DMS153 treated with DMSO at 0.1 percent for 48 hours (cell line): ENCODE data around the gene EXOC6.
"Not testable (repeated sequence)": the region's sequence is repeated elsewhere in the genome, so short reads cannot be mapped to it uniquely, and the experiment has no call there.

ENCODE experiments used
- DNase-seq: peaks from one replicate; lab custom pipeline; 2025; ENCODE audit not compliant: unreplicated experiment; lab: John Stamatoyannopoulos, UW

Gene EXOC6

DNA sequence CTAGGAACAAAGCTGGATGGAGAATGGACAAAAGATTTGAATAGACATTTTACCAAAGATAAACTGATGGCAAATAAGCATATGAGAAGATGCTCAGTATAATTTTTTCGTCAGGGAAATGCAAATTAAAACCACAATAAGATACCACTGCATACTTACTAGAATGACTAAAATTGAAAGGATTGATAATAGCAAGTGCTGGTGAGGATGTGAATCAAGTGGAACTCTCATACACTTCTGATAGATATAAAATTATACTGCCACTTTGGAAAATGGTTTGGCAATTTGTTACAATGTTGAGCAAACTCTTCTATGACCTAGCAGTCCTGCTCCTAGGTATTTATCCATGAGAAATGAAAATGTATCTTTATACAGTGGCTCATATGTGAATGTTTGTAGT lies 83.3 kb downstream of the EXOC6 start:
- no peak for DNase-seq

DNA sequence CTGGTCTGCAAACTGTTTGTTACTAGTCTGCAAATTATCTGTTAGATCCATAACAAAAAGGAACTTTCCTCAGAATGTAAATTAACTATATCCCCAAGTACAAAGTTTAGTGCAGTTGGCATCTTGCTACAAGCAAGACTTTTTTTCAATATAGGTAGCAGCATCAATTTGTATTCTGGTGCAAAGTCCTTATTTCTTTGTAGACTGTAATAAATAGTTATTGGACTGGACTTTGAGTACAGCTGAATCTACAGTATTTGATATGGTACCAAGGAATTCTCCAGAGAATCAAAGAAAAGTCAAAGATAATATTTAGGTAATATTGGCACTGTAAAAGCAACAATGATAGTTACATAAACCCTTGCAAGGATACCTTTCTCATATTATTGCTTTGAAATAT lies 89.6 kb downstream of the EXOC6 start:
- DNase-seq, result no peak

DNA sequence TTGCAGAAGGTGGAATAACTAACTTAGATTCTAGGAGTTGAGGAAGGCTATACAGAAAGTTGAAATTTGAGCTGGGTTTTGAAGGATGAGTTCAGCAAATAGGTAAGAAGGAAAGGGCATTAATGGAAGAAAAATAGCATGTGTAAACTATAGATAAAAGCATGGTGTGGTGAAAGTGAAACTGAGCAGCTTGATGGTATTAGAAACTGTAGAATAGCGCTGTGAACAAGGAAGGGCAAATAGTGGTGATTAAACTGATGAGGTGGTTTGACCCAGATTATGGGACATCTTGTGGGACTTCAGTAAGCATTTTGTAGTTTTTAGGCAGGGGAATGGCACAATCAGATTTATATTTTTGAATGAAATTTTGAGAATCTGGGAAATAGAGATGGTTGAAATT lies 90.5 kb downstream of the EXOC6 start:
- no peak for DNase-seq

- DNase-seq, result no peak
Observed at GRCh38 chr10:92942226-92942625, 93.9 kb downstream of the EXOC6 start.

GRCh38 chr10:92946491-92946890 lies 98.2 kb downstream of the EXOC6 start:
- DNase-seq, result no peak

- not testable (repeated sequence) for DNase-seq
Observed at GRCh38 chr10:92952573-92952972, 104.3 kb downstream of the EXOC6 start.

- DNase-seq, result no peak
Observed at GRCh38 chr10:92957223-92958010, 109.1 kb downstream of the EXOC6 start.

GRCh38 chr10:92961638-92962037 lies 113.3 kb downstream of the EXOC6 start:
- no peak for DNase-seq

DNA sequence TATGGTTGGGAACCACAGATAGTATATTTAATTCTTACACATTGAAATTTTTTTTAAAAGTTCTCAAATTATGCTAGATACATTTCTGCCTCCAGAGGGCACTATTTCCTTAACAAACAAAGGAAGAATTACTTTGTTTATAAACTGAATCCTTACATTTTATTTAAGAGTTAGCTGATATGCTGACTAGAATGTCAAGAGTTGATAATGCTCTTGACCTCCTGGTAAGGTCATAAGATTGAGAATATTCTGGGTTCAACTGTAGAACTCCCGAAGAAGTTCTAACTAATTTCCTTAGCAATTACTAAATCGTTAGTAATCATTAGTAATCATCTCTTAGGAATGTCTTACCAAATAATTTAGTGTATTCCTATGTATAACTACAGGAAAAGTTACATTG lies 117.0 kb downstream of the EXOC6 start:
- DNase-seq, result no peak

DNA sequence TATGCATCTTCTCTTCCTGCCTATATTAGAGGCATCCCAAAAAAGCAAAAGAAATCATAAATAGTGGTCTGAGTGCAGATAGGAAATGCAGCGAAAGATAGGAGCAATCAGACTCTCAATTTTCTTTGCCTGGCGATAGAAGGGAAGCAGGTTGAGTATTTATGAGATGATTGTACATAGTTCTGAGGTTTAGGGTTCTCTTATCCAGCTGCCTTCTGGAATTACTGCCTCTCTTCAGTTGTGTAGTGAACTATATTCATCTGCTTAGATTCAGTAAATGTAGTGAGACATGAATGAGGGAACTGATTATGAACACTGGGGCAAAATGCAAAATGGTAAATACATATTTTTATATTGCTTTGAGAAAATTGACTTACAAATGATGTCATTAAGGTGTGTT lies 119.3 kb downstream of the EXOC6 start:
- no peak for DNase-seq

DNA sequence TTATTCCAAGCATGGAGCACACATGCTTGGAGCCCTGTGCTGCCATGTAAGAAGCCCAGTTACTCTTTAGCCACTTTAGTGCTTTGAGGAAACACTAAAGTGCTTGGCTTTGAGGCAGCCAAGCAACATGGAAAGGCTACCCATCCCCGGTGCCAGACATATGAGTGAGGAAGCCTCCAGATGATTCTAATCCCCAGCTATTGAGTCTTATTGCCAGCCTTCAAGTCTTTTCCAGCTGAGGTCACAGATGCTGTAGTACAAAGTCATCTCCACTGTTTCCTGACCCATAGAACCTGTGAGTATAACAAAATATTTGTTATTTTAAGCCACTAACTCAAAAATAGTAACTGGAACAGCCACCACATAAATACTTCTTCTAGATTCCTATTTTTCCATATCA lies 120.8 kb downstream of the EXOC6 start:
- no peak for DNase-seq

DNA sequence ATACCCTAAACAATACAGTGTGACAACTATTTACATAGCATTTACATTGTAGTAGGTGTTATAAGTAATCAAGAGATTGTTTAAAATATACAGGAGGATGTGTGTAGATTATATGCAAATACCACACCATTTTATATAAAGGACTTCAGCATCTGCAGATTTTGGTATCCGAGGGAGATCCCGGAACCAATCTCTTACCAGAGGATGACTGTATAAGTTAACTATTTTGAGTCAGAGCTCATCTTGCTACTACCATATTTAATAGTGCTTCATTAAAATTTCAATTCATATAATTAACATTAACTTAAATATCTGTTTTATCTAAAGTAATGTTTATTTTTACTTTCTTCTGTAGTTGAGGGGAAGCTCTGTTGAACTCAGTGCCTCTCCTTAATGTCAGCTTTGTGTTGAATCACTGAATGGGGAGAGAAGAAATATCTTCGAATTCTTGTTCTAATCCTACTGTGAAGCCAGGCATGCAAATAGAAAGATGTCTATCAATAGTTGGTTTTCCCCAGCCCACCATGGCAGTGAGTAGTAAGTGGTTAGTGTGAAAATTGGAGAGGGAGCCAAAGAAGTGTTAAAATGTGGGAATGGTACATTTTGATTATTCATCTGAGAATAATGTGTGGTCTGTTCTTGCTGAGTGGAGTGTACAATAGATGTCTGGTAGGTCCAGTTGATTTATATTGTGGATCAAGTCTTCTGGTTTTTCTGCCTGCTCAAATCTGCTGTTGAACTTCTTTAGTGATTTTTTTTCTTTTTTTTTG lies 122.2 kb downstream of the EXOC6 start:
- no peak for DNase-seq

GRCh38 chr10:92972066-92972870 lies 123.9 kb downstream of the EXOC6 start:
- no peak for DNase-seq

GRCh38 chr10:92972886-92973285 lies 124.6 kb downstream of the EXOC6 start:
- DNase-seq, result no peak

DNA sequence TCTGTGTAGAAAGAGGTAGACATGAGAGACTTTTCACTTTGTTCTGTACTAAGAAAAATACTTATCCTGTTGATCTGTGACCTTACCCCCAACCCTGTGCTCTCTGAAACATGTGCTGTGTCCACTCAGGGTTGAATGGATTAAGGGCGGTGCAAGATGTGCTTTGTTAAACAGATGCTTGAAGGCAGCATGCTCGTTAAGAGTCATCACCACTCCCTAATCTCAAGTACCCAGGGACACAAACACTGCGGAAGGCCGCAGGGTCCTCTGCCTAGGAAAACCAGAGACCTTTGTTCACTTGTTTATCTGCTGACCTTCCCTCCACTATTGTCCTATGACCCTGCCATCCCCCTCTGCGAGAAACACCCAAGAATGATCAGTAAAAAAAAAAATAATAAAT lies 128.0 kb downstream of the EXOC6 start:
- DNase-seq, result not testable (repeated sequence)

GRCh38 chr10:92989250-92989649 lies 140.9 kb downstream of the EXOC6 start:
- DNase-seq, result no peak

DNA sequence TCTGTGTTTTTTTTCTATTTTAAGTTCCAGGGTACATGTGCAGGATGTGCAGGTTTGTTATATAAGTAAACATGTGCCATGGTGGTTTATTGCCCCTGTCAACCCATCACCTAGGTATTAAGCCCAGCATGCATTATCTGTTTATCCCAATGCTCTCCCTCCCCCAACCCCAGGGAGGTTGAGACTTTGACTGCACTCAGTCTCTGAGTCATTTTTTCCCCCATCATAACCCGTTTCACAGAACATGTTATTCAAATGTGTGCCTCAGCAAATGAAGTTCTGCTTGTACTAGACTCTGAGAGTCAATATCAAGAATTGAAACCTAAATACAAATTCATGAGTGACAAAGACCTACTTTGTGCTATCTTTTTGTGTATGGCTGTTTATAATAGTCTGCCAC lies 142.3 kb downstream of the EXOC6 start:
- no peak for DNase-seq

GRCh38 chr10:92991513-92991912 lies 143.2 kb downstream of the EXOC6 start:
- no peak for DNase-seq

GRCh38 chr10:92993699-92994272 lies 145.5 kb downstream of the EXOC6 start:
- DNase-seq, result no peak

DNA sequence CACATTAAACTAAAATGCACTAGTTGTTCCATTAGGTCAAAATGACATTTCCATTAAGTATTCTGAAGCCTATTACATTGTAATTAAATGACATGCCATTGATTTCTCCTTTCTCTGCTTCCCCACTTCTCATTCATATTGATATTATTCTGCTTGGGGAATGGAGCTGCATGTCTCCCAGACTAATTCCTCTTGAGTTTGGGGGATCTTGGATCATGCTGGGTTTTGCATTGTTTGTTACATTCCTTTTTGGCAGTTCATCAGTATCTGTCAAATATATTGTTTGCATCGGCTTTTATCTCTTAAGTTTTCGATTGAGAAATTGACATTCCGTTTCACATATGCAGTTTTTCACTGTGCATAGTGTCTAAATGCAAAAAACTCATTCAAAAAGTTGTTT lies 147.2 kb downstream of the EXOC6 start:
- no peak for DNase-seq

DNA sequence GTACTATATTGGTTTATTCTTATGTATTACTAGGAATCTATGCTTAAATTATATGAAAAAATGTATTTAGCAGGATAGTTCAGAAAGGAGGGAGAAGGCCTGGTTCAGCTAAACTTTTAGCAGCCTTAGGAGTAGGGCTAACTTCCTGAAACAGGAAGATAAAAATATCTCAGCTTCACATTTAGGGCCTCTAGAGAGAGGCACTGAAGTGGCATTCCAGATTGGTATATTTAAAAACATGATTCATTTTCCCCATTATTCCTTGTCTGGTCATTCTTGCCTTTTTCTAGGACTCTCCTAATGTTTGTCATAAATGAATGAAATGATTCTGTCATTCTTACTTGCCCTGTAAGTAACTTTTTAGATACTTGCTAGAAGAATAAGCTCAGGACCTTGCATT lies 149.3 kb downstream of the EXOC6 start:
- DNase-seq, result no peak
